IPS DF 19.7 (cell line): ENCODE data around the gene RGR.

Experiments used
- DNase-seq: peaks from one replicate; pipeline ENCODE4 v3.0.0-alpha.2; 2013; ENCODE audit warnings: low read depth, low spot score

RGR gene

GRCh38 chr10:84221916-84222315, 22.9 kb upstream of the RGR start:
- no peak for DNase-seq

GRCh38 chr10:84224411-84225028, 20.3 kb upstream of the RGR start:
- peak; percentile 25 for DNase-seq

- no peak for DNase-seq
Measured at GRCh38 chr10:84225427-84226173, 19.3 kb upstream of the RGR start, which contains the start of gene LRIT2. TSS of gene LRIT2 (minus strand) at chr10:84225544. CDS start at chr10:84225520, 24 bp downstream.

- no peak for DNase-seq
Measured at GRCh38 chr10:84226616-84227015, 18.2 kb upstream of the RGR start.

GRCh38 chr10:84227810-84228209, 17.0 kb upstream of the RGR start:
- no peak for DNase-seq

- DNase-seq, result no peak
Measured at GRCh38 chr10:84230359-84230758, 14.5 kb upstream of the RGR start.

GRCh38 chr10:84232376-84232775, 12.5 kb upstream of the RGR start:
- no peak for DNase-seq

- DNase-seq, result no peak
Measured at GRCh38 chr10:84233940-84234339, 10.9 kb upstream of the RGR start.

- no peak for DNase-seq
Measured at GRCh38 chr10:84234479-84234878, 10.4 kb upstream of the RGR start.

- DNase-seq, result no peak
Measured at GRCh38 chr10:84235096-84235495, 9.8 kb upstream of the RGR start.

- no peak for DNase-seq
Measured at GRCh38 chr10:84236807-84237198, 8.1 kb upstream of the RGR start.

GRCh38 chr10:84237199-84238051, 7.4 kb upstream of the RGR start:
- no peak for DNase-seq

- no peak for DNase-seq
Measured at GRCh38 chr10:84238909-84239308, 5.9 kb upstream of the RGR start.

- no peak for DNase-seq
Measured at GRCh38 chr10:84241185-84241790, 3.6 kb upstream of the RGR start, which contains the start of gene LRIT1. TSS of gene LRIT1 (minus strand) at chr10:84241546. CDS start at chr10:84241439, 107 bp downstream.

GRCh38 chr10:84243759-84244158, 1.1 kb upstream of the RGR start:
- no peak for DNase-seq

GRCh38 chr10:84247496-84247895, 2.6 kb downstream of the RGR start:
- no peak for DNase-seq

GRCh38 chr10:84248794-84249193, 3.9 kb downstream of the RGR start:
- no peak for DNase-seq

GRCh38 chr10:84254552-84255478, 10.0 kb downstream of the RGR start:
- no peak for DNase-seq

GRCh38 chr10:84256510-84257342, 11.9 kb downstream of the RGR start:
- DNase-seq, result peak; percentile 45
